ENCODE data around the gene ST6GALNAC6. TPM values are rescaled to one million over a fixed set of nuclear protein-coding genes. Genes with fewer than 3 reads are reported as not detected.

Gene ST6GALNAC6
- total and polyA plus RNA-seq, 2 of the 8 experiments (the other 6 are each of a cell fraction or from before 2014, with no cell fraction given), result 43.7 to 64.4 TPM

DNA sequence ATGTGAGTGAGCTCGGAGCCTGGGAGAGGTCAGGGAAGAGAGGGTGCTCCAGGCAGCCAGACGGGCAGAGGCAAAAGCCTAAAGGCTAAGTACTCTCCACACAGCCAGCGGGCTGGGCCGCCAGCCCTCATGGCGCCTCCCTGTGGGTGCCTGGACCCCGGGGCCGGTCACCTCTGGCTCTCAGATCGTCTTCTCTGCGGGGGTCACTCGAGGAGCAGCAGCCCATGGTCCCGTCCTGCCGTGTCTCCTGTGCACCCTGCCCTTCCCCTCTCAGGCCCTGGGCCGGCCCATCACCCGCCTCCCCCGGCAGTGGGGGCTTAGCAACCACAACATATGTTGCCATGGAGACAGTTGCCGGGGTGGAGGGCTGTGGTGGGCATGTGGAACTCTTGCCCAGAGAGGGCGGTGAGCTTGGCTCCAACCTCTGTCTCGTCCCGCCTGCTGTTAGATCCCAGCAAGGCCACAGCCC is 26.1 kb downstream of the ST6GALNAC6 start:
- FAIRE-seq, result no peak
- no peak overlapping the region for H2BK5ac ChIP-seq (ENCODE audit: low read depth, low read length)
- no peak overlapping the region for H3K56ac ChIP-seq (replicated peaks; ENCODE audit: insufficient read length, low read depth, low read length)
- no peaks in the 10 kb centered on the region for H3K36me3 ChIP-seq (ENCODE audit: control insufficient read depth in 2 of 4, insufficient read depth in 4 of 4, low read length in 3 of 4)
- DNase-seq (ENCODE audit: low read depth in 1 of 2, low spot score in 2 of 2), result peak in 1 of 2 experiments; percentile 52
- no peak overlapping the region; the same call in 1 of the 2 replicates for H4K8ac ChIP-seq (ENCODE audit: extremely low read depth, insufficient read depth, low read length)
- 0 out of 2 replicates have a peak overlapping the region, but pooled peaks have one; percentile 61 for H2BK15ac ChIP-seq (ENCODE audit: low read length)
- no peak overlapping the region for H3K4me3 ChIP-seq (ENCODE audit: extremely low read depth in 1 of 4, insufficient read depth in 2 of 4, low read depth in 3 of 4, low read length in 4 of 4)
- no peak overlapping the region for H3K14ac ChIP-seq (ENCODE audit: insufficient read length)
- no peak overlapping the region for H3K4ac ChIP-seq (replicated peaks; ENCODE audit: insufficient read length, low read depth, low read length)
- no peak overlapping the region for H2AK5ac ChIP-seq (ENCODE audit: low read depth, low read length)
- H3K9me3 ChIP-seq (ENCODE audit: insufficient read depth in 2 of 2, low read depth in 1 of 2, low read length in 1 of 2), result no peaks in the 10 kb centered on the region
- H4K91ac ChIP-seq (replicated peaks; ENCODE audit: insufficient read length, low read length), result no peak overlapping the region
- H3K23me2 ChIP-seq (ENCODE audit: low read depth, low read length), result peaks cover 7% of the 10 kb centered on the region; the same call in 1 of the 2 replicates
- H3K27ac ChIP-seq (ENCODE audit: low read depth, low read length), result no peak overlapping the region
- no peak overlapping the region for H4K5ac ChIP-seq (ENCODE audit: insufficient read length, low read depth, low read length)
- H3K23ac ChIP-seq (ENCODE audit: insufficient read length), result no peak overlapping the region
- 0 out of 2 replicates have a peak overlapping the region, but pooled peaks have one; percentile 75 for H2BK12ac ChIP-seq (ENCODE audit: low read depth, low read length)
- no peak overlapping the region for H3K4me2 ChIP-seq (ENCODE audit: insufficient read depth in 1 of 2, low read depth in 2 of 2, low read length in 2 of 2)
- H3K4me1 ChIP-seq (replicated peaks in 1 of 4; ENCODE audit: control insufficient read depth in 3 of 4, insufficient read depth in 4 of 4, low read length in 3 of 4), result peaks cover 0 to 12% (median 10%) of the 10 kb centered on the region in 4 experiments; a peak in 6 of 7 replicates
- CTCF ChIA-PET (ENCODE audit: partially characterized antibody), result interaction anchor here (0.6 to 9.2 kb wide), 19 partner anchors 8 to 169 kb away, joined by 3 to 116 read pairs (median 5); partner anchors contain the start of genes ENG, ST6GALNAC4, ST6GALNAC6 and TOR2A
- peaks cover 0 to 4% of the 10 kb centered on the region in 2 experiments for H4K20me1 ChIP-seq (replicated peaks in 1 of 2; ENCODE audit: control insufficient read depth in 1 of 2, insufficient read depth in 2 of 2, low read length in 2 of 2)
- H2BK20ac ChIP-seq (ENCODE audit: low read length), result no peak overlapping the region
- H3K79me2 ChIP-seq (ENCODE audit: control insufficient read depth in 1 of 2, insufficient read depth in 2 of 2, low read length in 2 of 2), result no peaks in the 10 kb centered on the region
- H3K27me3 ChIP-seq (replicated peaks in 1 of 4; ENCODE audit: control insufficient read depth in 3 of 4, extremely low read depth in 1 of 4, insufficient read depth in 3 of 4, low read length in 3 of 4), result no peaks in the 10 kb centered on the region
- H2AFZ ChIP-seq (ENCODE audit: low read length), result no peak overlapping the region
- POLR2A ChIA-PET (ENCODE audit: partially characterized antibody), result interaction anchor here (1.0 to 2.8 kb wide), 7 partner anchors 8 to 79 kb away, joined by 3 to 11 read pairs (median 5); partner anchors contain the start of gene ENG
- H3K18ac ChIP-seq (ENCODE audit: extremely low read depth, low read length), result no peak overlapping the region
- H3K9ac ChIP-seq (replicated peaks in 1 of 4; ENCODE audit: extremely low read depth in 1 of 4, low read depth in 3 of 4, low read length in 3 of 4), result no peak overlapping the region
- 91% methylated on average over 19 of the region's 19 CpGs; no CpG with 5 or more reads in 1 of the 2 experiments for WGBS, 2 experiments (ENCODE audit: extremely low coverage in 1 of 2, insufficient coverage in 1 of 2, insufficient read length in 1 of 2, insufficient replicate concordance in 2 of 2, low coverage in 1 of 2, low lambda C conversion rate in 2 of 2, missing lambda C conversion rate in 1 of 2)
- TF ChIP-seq POU5F1 (IDR thresholded peaks at IDR 0.05; ENCODE audit: low read depth, low read length), result no peak
- TF ChIP-seq GABPA (IDR thresholded peaks at IDR 0.05; ENCODE audit: borderline replicate concordance, insufficient read depth, low read length), result no peak
- no peak for TF ChIP-seq SRF (IDR thresholded peaks at IDR 0.05; ENCODE audit: low read depth, low read length)
- no peak for TF ChIP-seq SAP30 (IDR thresholded peaks at IDR 0.05; ENCODE audit: insufficient read depth, insufficient replicate concordance, low read length)
- TF ChIP-seq, protein P1, sequence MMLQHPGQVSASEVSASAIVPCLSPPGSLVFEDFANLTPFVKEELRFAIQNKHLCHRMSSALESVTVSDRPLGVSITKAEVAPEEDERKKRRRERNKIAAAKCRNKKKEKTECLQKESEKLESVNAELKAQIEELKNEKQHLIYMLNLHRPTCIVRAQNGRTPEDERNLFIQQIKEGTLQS (IDR thresholded peaks at IDR 0.05; ENCODE audit: insufficient read depth, low read depth, low read length), result no peak
- TF ChIP-seq GTF2F1 (IDR thresholded peaks at IDR 0.05; ENCODE audit: borderline replicate concordance, low read depth, low read length), result no peak
- H3K79me1 ChIP-seq (ENCODE audit: low read depth, low read length), result no peaks in the 10 kb centered on the region
- H2BK120ac ChIP-seq (replicated peaks; ENCODE audit: low read depth, low read length), result no peak overlapping the region
